Urothelium cell line (cell line): ENCODE results near the gene STRBP.
"Not testable (repeated sequence)": the region's sequence is repeated elsewhere in the genome, so short reads cannot be mapped to it uniquely, and the experiment has no call there.

Experiments used
- DNase-seq: peaks from one replicate; pipeline ENCODE4 v3.0.0; 2011; ENCODE audit warnings: low spot score, mixed read lengths
- FAIRE-seq: peaks from 2 replicates; lab custom pipeline; 2011; peaks lifted over from hg19 to GRCh38; lab: Jason Lieb, UNC

Gene STRBP

GRCh38 chr9:123268465-123269259 is at the start of gene STRBP:
Gene STRBP (minus strand): TSS chr9:123268586. CDS start chr9:123184134, 84,452 bp downstream.
- no peak for FAIRE-seq
- peak; percentile 95 for DNase-seq

- DNase-seq (no peak), FAIRE-seq (no peak)
These were observed 47.8 kb upstream of the STRBP start for GRCh38 chr9:123316053-123316718.

GRCh38 chr9:123315635-123316034 is 47.2 kb upstream of the STRBP start:
- FAIRE-seq (no peak), DNase-seq (no peak)

DNA sequence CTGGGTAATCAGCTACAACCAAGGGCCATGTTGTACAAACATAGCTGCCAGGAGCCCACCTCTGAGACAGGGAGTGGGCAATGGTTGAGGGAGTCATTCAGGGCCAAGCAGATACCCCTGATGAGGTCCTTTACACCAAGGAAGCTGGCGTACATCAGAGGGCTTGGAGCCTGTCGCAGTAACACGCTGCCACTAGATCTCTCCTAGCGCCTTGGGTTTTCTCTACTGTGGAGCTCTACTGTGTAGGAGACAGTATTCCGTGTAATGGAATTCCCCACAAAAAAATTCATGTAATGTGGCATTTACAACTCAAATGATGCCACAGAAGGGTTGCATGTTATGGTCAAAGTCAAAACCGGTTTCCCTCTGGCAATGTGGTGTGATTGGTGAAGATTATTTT is 46.2 kb upstream of the STRBP start:
- FAIRE-seq (no peak), DNase-seq (no peak)

DNA sequence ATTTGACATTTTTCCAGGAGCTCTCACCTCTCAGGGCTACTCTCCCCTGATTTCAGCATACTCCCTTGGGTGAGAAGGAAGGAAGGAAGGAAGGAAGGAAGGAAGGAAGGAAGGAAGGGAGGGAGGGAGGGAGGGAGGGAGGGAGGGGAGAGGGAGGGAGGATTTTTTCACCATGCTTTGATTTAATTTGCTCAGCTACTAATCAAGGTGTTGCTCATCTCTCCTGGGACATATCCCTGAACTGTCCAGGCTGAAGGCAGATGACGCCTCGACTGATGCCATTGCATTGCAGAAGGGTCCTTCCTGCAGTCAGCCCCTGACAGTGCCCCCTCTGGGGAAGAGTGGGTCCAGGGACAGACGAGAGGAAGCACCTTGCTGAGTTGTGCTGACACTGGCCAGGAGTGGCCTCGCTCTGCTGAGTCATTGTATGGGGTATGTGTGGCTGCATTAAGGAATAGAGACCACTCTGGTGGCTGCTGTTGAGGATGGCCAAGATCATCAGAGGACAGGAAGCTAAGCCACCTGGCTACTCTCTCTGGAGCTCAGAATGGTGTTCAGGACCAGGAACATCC is 44.0 kb upstream of the STRBP start:
- DNase-seq (no peak), FAIRE-seq (no peak)

DNA sequence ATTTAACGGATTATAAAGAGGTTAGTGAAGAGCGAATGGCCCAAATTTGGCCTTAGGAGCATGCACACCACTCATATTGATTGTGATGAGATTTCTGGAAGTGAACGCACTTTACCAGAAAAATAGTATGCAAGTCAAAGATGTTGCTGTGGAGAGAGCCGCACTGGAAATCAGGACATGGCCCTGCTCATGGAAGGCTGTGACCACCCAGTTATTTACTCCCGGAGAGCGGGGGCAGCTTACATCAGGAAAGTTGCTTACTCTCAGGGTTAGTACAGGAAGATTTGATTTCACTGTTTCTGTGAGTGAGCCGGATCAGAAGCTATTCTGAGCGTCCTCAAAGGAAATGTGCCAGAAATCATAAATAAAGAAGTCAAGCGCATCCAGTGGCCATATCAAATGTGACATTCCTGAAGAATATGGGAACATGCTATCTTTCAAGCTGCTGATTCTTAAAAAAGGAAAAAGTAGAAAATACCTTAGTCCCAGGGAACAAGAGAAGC is 42.9 kb upstream of the STRBP start:
- no peak for FAIRE-seq
- no peak for DNase-seq

- no peak for FAIRE-seq
- no peak for DNase-seq
These were observed 42.3 kb upstream of the STRBP start for GRCh38 chr9:123310551-123311249.

DNA sequence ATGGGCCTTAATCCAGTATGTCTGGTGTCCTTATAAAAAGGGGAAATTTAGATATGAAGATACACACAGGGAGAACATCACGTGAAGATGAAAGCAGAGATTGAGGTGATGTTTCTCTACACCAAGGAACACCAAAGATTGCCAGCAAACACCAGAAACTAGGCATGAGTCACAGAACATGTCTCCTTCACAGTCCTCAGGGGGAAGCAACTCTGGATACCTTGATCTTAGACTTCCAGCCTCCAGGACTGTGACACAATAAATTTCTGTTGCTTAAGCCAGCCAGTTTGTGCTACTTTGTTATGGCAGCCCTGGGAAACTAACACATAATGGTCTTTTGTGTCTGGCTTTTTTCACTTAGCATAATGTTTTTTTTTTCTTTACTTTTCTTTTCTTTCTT is 41.2 kb upstream of the STRBP start:
- FAIRE-seq (no peak), DNase-seq (no peak)

DNA sequence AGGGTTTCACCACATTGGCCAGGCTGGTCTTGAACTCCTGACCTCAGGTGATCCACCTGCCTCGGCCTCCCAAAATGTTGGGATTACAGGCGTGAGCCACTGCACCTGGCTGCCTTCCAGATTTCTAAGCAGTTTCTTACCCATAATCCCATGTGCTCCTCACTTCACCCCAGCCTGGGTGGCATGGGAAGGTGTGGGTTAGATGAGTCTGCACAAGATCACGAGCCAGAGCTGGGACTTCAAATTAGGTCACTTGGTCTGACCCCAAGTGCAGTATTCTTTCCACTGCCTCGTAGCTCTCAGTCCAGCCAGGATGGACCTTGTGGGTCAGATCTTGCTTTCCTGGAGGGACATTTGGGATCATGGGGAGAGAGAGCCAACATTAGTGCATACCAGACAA is 37.5 kb upstream of the STRBP start:
- FAIRE-seq = no peak
- no peak for DNase-seq

- FAIRE-seq (no peak), DNase-seq (no peak)
These were observed 35.9 kb upstream of the STRBP start for GRCh38 chr9:123304340-123304691.

GRCh38 chr9:123302348-123303214 is 34.2 kb upstream of the STRBP start:
- no peak for FAIRE-seq
- no peak for DNase-seq

- not testable (repeated sequence) for FAIRE-seq
These were observed 33.5 kb upstream of the STRBP start for GRCh38 chr9:123301936-123302335.

DNA sequence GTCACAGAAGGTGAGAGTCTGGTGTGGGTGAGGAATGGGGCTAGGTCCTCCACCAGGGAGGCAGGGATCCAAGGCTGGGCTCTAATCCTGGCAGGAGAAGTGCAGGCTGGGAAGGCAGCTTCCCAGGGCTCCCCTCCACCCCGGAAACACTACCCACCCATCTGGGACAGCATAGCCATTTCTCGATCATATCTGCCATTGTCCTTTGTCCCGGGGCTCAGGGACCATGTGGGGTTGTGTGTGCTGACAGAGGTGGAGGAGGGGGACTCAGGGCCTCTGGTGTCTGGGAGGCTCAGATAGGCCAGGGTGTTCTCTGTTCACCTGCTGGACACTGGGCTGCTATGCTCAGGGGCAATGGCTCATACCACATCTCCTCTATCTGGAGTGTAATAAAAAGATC is 32.2 kb upstream of the STRBP start:
- DNase-seq (no peak), FAIRE-seq (no peak)

More at GRCh38 chr9:123301936-123302335, 33.5 kb upstream of the STRBP start:
- not testable (repeated sequence) for DNase-seq

GRCh38 chr9:123299558-123300126 is 31.3 kb upstream of the STRBP start:
- FAIRE-seq = no peak
- no peak for DNase-seq

- no peak for FAIRE-seq
- no peak for DNase-seq
These were observed 27.8 kb upstream of the STRBP start for GRCh38 chr9:123296174-123296573.

DNA sequence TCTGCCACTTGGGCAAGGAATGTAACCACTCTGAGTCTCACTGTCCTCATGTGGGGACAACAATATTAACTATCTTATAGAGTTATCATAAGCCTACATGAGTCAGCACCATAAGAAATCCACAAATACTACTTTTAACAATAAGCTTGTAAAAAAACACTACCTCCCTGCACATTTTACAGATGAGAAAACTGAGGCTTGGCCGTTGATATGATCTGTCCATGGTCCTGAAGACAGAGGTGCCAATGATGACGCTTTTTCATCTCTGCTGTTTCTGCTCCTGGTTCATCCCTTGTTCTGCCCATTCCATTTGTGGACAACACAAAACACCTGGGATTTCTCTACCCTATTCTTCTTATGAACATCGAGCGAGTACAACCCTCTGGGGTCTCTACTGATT is 23.4 kb upstream of the STRBP start:
- no peak for FAIRE-seq

GRCh38 chr9:123290764-123291163 is 22.4 kb upstream of the STRBP start:
- no peak for DNase-seq
- no peak for FAIRE-seq

More for the DNA sequence above, 23.4 kb upstream of the STRBP start:
- DNase-seq = no peak

GRCh38 chr9:123287639-123288038 is 19.3 kb upstream of the STRBP start:
- DNase-seq (no peak), FAIRE-seq (no peak)

DNA sequence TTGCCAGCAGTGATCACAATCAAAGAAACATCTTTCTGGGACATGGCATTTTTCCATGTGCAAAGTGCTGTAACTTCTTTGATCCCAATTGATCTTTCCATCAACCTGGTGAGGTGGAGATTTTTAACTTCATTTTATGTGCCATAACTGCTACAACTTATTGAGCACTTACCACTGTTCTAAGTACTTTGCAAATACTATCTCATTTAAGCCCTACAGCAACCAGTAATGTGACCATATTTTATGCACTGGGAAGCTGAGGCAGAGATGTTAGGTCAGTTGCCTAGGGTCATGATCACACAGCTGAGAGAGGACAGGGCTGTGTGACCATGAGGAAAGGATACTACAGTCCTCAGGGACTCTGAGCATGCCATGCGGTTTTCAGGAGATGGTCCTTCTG is 17.9 kb upstream of the STRBP start:
- DNase-seq (no peak), FAIRE-seq (no peak)

DNA sequence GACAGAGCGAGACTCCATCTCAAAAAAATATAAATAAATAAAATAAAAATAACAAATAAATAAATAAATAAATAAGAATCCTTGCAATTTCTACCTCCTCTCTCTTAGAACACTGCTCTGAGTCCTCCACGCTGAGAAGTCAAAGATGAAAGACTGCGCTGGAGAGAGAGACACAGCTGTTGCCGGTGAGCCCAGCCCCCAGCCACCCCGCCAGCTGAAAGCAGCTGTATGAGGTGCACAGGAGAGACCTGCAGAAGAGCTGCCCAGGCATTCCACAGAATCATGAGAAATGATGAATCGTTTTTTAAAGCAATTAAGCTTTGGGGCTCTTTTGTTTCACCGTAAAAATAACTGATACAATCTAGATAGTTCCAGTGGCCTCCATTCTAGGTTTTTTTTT is 16.3 kb upstream of the STRBP start:
- FAIRE-seq (no peak), DNase-seq (no peak)
